DND-41 (cell line): ENCODE data around the gene SYNPO.

ENCODE experiments used
- EZH2 ChIP-seq: IDR thresholded peaks from 3 replicates; pipeline ENCODE4 v1.6.1; 2012; ENCODE audit warnings: borderline replicate concordance, low read depth, mild to moderate bottlenecking, moderate library complexity, low read length, inconsistent platforms; ENCODE audit not compliant: severe bottlenecking
- TF ChIP-seq, protein P1 (sequence below): IDR thresholded peaks from 2 replicates; pipeline ENCODE4 v1.5.1; 2012; ENCODE audit warnings: borderline replicate concordance, low read length, moderate library complexity, mild to moderate bottlenecking; ENCODE audit not compliant: poor library complexity, severe bottlenecking; ENCODE audit errors: extremely low read depth

GRCh38 chr5:150641006-150641570 is 628 bp downstream of the SYNPO start:
- TF ChIP-seq, protein P1, sequence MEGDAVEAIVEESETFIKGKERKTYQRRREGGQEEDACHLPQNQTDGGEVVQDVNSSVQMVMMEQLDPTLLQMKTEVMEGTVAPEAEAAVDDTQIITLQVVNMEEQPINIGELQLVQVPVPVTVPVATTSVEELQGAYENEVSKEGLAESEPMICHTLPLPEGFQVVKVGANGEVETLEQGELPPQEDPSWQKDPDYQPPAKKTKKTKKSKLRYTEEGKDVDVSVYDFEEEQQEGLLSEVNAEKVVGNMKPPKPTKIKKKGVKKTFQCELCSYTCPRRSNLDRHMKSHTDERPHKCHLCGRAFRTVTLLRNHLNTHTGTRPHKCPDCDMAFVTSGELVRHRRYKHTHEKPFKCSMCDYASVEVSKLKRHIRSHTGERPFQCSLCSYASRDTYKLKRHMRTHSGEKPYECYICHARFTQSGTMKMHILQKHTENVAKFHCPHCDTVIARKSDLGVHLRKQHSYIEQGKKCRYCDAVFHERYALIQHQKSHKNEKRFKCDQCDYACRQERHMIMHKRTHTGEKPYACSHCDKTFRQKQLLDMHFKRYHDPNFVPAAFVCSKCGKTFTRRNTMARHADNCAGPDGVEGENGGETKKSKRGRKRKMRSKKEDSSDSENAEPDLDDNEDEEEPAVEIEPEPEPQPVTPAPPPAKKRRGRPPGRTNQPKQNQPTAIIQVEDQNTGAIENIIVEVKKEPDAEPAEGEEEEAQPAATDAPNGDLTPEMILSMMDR = no peak
- TF ChIP-seq EZH2 = no peak
